Stimulated activated CD4-positive, alpha-beta T cell treated with anti-CD3 and anti-CD28 coated beads, Interleukin-2, amount 100 ng/mL, for 48 hours (primary cell): ENCODE data around the gene PMPCA.
"Not testable (repeated sequence)": the region's sequence is repeated elsewhere in the genome, so short reads cannot be mapped to it uniquely, and the experiment has no call there.

Experiments
- DNase-seq, 2 donors: peaks; one replicate each; pipeline ENCODE4 v3.0.0-alpha.2; 2020

The PMPCA gene

GRCh38 chr9:136418182-136419091, 8.0 kb downstream of the PMPCA start:
- DNase-seq = no peak

DNA sequence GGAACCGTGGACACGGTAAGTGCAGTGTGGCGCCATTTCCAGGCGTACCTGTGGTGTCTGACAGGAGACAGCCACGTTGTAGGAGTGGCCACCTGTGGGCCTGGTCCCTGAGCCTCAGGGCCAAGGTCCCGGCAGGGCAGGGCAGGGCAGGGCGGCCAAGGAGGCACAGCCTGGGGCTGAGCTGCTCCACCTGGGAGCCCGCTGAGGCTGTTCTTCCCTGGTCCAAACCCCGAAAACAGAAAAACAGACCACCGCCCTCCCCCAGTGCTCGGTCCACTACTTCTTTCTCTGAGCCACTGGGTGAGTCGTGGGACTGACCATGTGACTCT, 8.6 kb downstream of the PMPCA start:
- DNase-seq = no peak

DNA sequence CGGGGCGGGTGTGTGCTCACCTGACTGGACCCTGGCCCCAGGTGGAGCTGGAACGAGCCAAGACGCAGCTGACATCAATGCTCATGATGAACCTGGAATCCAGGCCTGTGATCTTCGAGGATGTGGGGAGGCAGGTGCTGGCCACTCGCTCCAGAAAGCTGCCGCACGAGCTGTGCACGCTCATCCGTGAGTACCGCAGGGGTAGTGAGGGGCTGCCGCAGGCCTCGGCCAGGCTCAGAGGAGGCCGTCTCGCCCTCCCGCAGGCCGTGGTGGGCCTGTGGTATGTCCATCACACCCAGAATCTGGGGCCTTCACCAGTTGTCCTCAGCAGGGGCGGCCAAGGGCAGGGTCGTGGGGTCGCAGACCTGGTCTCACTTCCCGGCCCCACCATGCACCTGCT, 11.3 kb downstream of the PMPCA start:
- no peak for DNase-seq

DNA sequence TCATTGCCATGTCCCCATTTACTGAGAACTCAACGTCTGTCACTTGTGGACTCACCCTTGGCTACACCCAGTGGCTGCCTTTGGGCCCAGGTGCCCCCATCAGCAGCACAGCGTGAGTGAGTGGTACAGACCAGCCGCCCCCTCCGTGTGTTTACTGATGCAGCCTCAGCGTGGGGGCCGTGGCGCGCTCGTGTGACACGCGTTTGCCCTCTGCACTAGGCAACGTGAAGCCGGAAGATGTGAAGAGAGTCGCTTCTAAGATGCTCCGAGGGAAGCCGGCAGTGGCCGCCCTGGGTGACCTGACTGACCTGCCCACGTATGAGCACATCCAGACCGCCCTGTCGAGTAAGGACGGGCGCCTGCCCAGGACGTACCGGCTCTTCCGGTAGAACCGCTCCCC, 12.4 kb downstream of the PMPCA start:
- no peak for DNase-seq

- DNase-seq = no peak
Observed at GRCh38 chr9:136423432-136424146, 13.1 kb downstream of the PMPCA start.

- no peak for DNase-seq
Observed at GRCh38 chr9:136424750-136425362, 14.4 kb downstream of the PMPCA start.

DNA sequence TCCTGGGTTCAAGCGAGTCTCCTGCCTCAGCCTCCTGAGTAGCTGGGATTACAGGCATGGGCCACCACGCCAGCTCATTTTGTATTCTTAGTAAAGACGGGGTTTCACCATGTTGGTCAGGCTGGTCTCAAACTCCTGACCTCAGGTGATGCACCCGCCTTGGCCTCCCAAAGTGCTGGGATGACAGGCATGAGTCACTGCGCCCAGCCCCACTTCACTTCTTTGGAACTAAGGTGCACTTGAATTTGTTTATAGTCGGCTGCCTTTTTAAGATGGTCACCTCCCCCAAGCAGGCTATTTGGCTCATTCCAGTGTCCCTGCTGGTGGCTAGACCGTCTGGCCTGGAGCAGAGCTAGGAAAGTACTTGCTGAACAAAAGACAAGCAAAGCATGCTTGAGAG, 14.9 kb downstream of the PMPCA start:
- DNase-seq = not testable (repeated sequence)

- no peak for DNase-seq
Observed at GRCh38 chr9:136426787-136427186, 16.3 kb downstream of the PMPCA start.

- no peak for DNase-seq
Observed at GRCh38 chr9:136429075-136429628, 18.7 kb downstream of the PMPCA start.

GRCh38 chr9:136429683-136430491, 19.4 kb downstream of the PMPCA start:
- no peak for DNase-seq

DNA sequence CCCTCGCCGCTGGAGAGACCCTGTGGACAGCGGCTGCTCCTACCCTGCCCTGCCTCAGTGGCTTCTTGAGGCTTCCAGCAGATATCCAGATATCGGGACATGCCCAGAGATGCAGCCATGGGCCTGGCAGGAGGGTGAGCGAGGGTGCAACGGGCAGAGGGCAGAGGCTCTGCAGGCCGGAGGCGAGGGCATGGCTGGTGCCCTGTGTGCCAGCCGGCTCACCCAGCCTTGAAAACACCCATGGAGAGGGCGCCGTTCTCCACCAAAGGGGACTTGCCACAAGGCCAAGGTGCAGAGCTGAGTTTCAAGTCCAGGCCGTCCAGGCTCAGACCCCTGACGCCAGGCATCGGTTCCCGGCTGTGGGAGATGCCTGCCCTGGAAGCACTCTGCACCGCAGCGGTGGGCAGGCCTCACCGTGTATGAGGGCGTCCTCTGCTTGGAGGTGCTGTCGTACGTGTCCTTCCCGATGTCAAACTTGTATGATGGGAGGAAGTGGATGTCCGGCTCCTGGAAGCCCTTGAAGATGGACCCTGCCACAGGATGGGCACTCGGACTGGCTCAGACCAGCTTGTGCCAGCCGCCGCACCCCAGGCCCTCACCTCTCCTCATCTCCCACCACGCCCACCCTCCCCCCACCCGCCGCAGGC, 20.3 kb downstream of the PMPCA start:
- no peak for DNase-seq

- no peak for DNase-seq
Observed at GRCh38 chr9:136431782-136432350, 21.4 kb downstream of the PMPCA start.

DNA sequence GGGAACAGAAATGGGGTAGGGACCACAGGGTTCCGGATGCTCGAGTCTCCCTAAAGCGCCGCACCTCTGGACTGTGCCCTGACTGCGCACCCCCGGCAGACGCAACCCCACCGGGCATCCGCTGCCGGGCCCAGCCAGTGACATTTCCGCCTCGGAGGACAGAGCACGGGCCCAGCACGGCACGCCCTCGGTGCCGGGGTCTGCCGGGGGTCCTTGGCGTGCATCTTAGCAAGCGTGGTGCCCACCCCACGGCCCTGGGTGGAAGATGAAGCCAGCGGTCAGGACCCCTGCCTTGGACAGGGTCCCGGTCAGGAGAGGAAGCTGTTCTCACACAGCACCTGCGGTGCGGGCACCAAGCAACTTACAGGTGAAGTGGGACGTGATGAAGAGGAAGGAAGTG, 22.1 kb downstream of the PMPCA start:
- no peak for DNase-seq

GRCh38 chr9:136433043-136433715, 22.7 kb downstream of the PMPCA start:
- no peak for DNase-seq

- no peak for DNase-seq
Observed at GRCh38 chr9:136433849-136434579, 23.6 kb downstream of the PMPCA start.

- DNase-seq = no peak
Observed at GRCh38 chr9:136434580-136435169, 24.2 kb downstream of the PMPCA start.

DNA sequence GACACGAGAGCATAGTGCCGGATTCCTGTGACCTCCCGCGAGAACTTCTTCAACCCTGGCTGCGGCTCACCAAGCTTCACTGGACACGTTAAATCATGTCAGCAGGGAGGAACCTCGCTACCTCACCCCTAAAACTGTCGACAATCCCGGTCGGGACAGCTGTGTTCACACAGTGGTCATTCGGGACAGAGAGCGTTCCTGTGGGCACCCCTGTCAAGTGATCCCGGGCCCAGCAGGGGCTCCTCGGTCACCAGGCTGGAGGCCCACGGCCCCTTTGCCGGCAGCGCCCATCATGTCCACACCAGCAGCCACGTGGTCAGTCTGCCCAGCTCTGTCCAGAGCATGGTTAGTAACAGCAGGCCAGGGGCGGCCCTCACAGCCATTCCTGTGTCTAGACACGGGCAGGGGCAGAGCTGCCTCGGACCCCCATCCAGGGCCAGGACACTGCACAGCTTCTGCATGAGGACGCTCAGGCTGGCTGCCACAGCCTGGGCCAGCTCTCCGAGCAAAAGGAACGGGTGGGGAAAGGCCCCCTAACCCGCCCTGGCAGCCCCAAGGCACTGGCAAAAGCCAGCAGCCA, 25.7 kb downstream of the PMPCA start:
- DNase-seq = no peak

GRCh38 chr9:136437430-136437829, 27.0 kb downstream of the PMPCA start:
- DNase-seq = no peak

DNA sequence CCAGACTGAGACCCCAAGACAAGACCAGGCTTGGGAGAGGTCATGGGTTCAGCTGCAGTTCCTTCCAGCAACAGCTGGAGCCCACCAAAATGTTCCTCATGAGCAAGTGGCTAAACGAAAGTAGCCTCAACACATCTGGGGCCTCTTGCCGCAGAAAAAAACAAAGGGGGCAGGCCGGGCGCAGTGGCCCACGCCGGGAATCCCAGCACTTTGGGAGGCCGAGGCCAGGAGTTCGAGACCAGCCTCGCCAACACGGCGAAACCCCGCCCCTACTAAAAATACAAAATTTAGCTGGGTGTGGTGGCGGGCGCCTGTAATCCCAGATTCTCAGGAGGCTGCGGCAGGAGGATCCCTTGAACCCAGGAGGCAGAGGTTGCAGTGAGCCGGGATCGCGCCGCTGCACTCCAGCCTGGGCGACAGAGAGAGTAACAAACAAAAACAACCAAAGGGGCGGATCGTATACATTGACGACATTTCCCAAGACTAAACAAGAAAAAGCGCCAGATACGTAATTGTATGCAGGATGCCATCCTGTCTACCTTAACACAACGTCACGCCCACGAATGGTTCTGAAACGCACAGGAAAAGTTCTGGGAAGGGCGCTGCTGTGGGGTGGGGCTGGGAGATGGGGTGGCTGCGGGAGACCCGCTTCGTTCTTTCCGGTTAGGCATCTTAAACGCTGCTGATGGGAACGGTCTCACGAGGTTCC, 27.5 kb downstream of the PMPCA start:
- DNase-seq = no peak
